RWPE1 (cell line): ENCODE measurements around the gene PLEKHD1.
A peak's percentile ranks its signal among the peaks of the same experiment; 100 is the strongest.

Experiments used
- CTCF ChIA-PET: fragments of 350-600 bp; sonication (Branson Sonifier 250); formaldehyde crosslinking; extraction: SDS; loops from one replicate; lab custom pipeline; 2021; lab: Yijun Ruan, JAX
- POLR2A ChIA-PET: fragments of 400-600 bp; formaldehyde crosslinking; extraction: SDS; loops from one replicate; lab custom pipeline; 2020; ENCODE audit warnings: antibody characterized with exemption; ENCODE audit not compliant: low non-redundant PET; lab: Yijun Ruan, JAX
- DNase-seq: peaks from one replicate; pipeline ENCODE4 v3.0.0; 2012; ENCODE audit warnings: low spot score
- H3K27ac ChIP-seq: fragments of 450-650 bp; 2 replicates; pipeline ENCODE4 v1.5.1; 2017
- TF ChIP-seq, protein P1 (sequence below): fragments of 450-650 bp; conservative IDR thresholded peaks from 2 replicates; pipeline ENCODE4 v1.5.1; 2017; ENCODE audit warnings: low read depth, mild to moderate bottlenecking

PLEKHD1 gene

DNA sequence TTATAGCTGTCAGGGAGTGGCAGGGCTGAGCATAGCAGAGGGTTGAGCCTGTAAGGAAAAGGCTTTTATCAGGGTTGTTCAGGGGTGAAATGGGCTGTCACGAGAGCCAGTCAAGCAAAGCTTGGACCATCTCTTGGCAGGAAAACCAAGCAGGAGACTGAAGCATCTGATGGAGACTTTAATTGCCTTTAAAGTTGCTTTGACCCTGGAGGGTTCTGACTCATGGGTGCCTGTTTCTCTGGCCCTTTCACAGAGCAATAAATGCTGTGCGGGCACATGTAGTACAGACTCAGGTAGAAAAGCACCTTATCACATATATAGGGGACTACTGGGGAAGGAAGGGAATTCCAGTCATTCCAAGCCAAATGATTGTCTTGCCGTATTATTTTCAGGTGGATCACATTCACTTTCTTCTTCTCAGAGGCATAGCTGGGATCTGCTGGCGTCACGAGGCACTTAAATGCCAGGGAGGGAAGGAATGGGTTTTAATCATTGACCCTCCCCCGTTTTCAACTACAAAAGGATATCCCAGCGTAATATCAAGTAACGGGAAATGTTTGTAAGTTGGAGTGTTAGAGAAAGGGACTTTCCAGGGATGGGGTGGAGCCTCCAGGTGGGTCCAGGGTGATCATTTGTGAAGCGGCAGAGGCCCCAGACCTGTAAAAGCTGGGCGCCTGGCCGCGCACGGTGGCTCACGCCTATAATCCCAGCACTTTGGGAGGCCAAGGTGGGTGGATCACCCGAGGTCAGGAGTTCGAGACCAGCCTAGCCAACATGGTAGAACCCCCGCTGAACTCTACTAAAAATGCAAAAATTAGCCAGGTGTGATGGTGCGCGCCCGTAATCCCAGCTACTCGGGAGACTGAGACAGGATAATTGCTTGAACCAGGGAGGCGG, 34.9 kb downstream of the PLEKHD1 start:
- POLR2A ChIA-PET = no interaction called here
- H3K27ac ChIP-seq = no peak overlapping the region
- TF ChIP-seq, protein P1, sequence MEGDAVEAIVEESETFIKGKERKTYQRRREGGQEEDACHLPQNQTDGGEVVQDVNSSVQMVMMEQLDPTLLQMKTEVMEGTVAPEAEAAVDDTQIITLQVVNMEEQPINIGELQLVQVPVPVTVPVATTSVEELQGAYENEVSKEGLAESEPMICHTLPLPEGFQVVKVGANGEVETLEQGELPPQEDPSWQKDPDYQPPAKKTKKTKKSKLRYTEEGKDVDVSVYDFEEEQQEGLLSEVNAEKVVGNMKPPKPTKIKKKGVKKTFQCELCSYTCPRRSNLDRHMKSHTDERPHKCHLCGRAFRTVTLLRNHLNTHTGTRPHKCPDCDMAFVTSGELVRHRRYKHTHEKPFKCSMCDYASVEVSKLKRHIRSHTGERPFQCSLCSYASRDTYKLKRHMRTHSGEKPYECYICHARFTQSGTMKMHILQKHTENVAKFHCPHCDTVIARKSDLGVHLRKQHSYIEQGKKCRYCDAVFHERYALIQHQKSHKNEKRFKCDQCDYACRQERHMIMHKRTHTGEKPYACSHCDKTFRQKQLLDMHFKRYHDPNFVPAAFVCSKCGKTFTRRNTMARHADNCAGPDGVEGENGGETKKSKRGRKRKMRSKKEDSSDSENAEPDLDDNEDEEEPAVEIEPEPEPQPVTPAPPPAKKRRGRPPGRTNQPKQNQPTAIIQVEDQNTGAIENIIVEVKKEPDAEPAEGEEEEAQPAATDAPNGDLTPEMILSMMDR = no peak
- peak; percentile 17 for DNase-seq
- CTCF ChIA-PET = interaction anchor here (0.6 kb wide), 1 partner anchor 34 kb away, joined by 3 read pairs; no protein-coding TSS in a partner anchor

- CTCF ChIA-PET = no interaction called here
- POLR2A ChIA-PET = no interaction called here
- TF ChIP-seq, protein P1 = no peak
- no peak for DNase-seq
- H3K27ac ChIP-seq = no peak overlapping the region
These were observed 37.5 kb downstream of the PLEKHD1 start for GRCh38 chr14:69522026-69522425.

DNA sequence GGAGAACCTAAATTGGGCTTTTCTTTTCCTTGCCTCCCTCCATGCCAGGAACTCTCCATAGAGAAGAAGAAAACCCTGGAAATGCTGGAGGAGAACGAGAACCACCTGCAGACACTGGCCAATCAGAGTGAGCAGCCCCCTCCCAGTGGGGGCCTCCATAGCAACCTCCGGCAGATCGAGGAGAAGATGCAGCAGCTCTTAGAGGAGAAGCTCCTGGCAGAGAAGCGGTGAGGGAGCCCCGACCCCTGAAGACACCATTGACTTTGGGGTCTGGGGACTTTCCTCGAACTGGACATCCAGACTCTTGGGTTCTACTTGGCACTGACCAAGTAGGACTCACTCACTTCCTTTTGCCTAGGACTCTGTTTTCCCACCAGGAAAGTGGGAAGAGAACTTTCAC, 41.4 kb downstream of the PLEKHD1 start:
- no peak for DNase-seq
- H3K27ac ChIP-seq = no peak overlapping the region
- ChIA-PET CTCF (interaction anchor here (1.3 kb wide), 1 partner anchor 10 kb away, joined by 6 read pairs; no protein-coding TSS in a partner anchor), POLR2A (no interaction called here)
- TF ChIP-seq, protein P1 = no peak

- POLR2A ChIA-PET = no interaction called here
- CTCF ChIA-PET = no interaction called here
- TF ChIP-seq, protein P1 = no peak
- H3K27ac ChIP-seq = no peak overlapping the region
- no peak for DNase-seq
These were observed 43.1 kb downstream of the PLEKHD1 start for GRCh38 chr14:69527635-69528034.

- CTCF ChIA-PET = no interaction called here
- DNase-seq = no peak
These were observed 43.6 kb downstream of the PLEKHD1 start for GRCh38 chr14:69528143-69528542.

DNA sequence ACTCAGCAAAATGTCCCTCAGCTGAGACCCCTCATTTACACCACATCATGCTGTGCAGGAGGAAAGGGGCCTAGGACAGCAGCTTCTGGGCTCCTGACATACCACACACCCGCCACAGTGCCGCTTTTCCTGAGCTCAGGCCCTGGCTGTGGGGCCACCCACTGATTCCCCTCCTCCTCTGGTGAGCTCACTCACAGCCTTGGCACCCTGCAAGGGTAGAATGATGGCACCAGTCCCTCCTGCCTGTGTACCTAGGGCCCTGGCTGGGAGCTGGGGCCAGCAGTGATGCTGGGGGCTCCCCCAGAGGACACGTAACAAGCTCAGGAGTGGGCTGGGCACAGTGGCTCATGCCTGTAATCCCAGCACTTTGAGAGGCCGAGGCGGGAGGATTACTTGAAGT, 44.4 kb downstream of the PLEKHD1 start:
- no peak overlapping the region for H3K27ac ChIP-seq
- DNase-seq = no peak
- POLR2A ChIA-PET = no interaction called here
- TF ChIP-seq, protein P1 = no peak
- CTCF ChIA-PET = no interaction called here

More at GRCh38 chr14:69528143-69528542, 43.6 kb downstream of the PLEKHD1 start:
- no peak overlapping the region for H3K27ac ChIP-seq
- TF ChIP-seq, protein P1 = no peak
- POLR2A ChIA-PET = no interaction called here
